Ovary (tissue), 9 donors: ENCODE data around the gene MSMP. TPM values are rescaled to one million over a fixed set of nuclear protein-coding genes. Genes with fewer than 3 reads are reported as not detected.

Experiments
- DNase-seq, 5 donors: peaks; one replicate each; pipeline ENCODE4 v3.0.0-alpha.2; 2019 to 2020
- H3K27ac ChIP-seq, 2 donors: fragments of 200-600 bp; one replicate each; pipeline versions ENCODE4 v1.5.1 to v1.8.0; 2019 to 2022
- H3K27me3 ChIP-seq: fragments of 200-600 bp; one replicate; pipeline ENCODE4 v1.8.0; 2022
- H3K36me3 ChIP-seq: fragments of 200-600 bp; sonication (generic); one replicate; pipeline ENCODE4 v1.5.1; 2019
- H3K4me1 ChIP-seq: one replicate; pipeline ENCODE4 v1.8.1; 2013; ENCODE audit warnings: mild to moderate bottlenecking, moderate library complexity; ENCODE audit not compliant: insufficient read depth
- H3K4me3 ChIP-seq: fragments of 200-600 bp; sonication (generic); one replicate; pipeline ENCODE4 v1.5.1; 2017
- H3K9me3 ChIP-seq, 2 donors: fragments of 200-600 bp in 1 of 2; sonication (generic) in 1 of 2; one replicate each; pipeline versions ENCODE4 v1.5.1 to v1.8.1; 2013 to 2019; ENCODE audit warnings: mild to moderate bottlenecking in 1 of 2, moderate library complexity in 1 of 2
- EP300 ChIP-seq: sonication (generic); formaldehyde crosslinking; IDR thresholded peaks from one replicate; pipeline ENCODE4 v1.6.1; 2017; ENCODE audit warnings: antibody characterized with exemption
- POLR2A ChIP-seq: fragments of 450-650 bp; IDR thresholded peaks from one replicate; pipeline ENCODE4 v1.6.1; 2017; ENCODE audit warnings: antibody characterized with exemption, mild to moderate bottlenecking, moderate library complexity
- WGBS, 3 donors: extraction: QIAGEN DNeasy Blood & Tissue Kit in 1 of 3; methylation state at CpG; one replicate each; pipeline versions ENCODE4 v1.1.5 to v1.1.7; 2013 to 2017; 5-methylcytosine and 5-hydroxymethylcytosine counted together
- intact Hi-C, 4 donors: fragments of 100-400 bp; cut with DNase I; formaldehyde crosslinking; loops; one replicate each; pipeline versions ENCODE4 v1.11.0 to v1.15.1; 2022 to 2023
- polyA plus RNA-seq, 2 donors: library from polyadenylated mRNA; stranded (reverse); fragments of 200-250 nt in 1 of 2; fragments of 350-450 nt in 1 of 2; fragmentation: Illumina TruSeq in 1 of 2; extraction: RNeasy Lipid Tissue Mini Kit (QIAGEN cat#74804) in 1 of 2; gene quantifications; one replicate each; pipeline ENCODE4 v1.2.3, GENCODE V29; 2013 to 2014
- total RNA-seq, 7 donors: library from RNA; depleted of rRNA in 2 of 7; stranded (reverse); fragments of >200 nt in 2 of 7; fragmentation: NEBNext Ultra II Directional in 3 of 7; extraction: Animal tissue kit (Norgen Biotek cat#: 25700) in 3 of 7; gene quantifications; one replicate each; pipeline versions ENCODE4 v1.1.0 to v1.2.4, GENCODE V29; 2016 to 2023
- TF ChIP-seq, protein P1 (sequence below), 3 donors: fragments of 450-650 bp in 2 of 3; fragments of 200-600 bp in 1 of 3; IDR thresholded peaks; one replicate each; pipeline versions ENCODE4 v1.5.1 to v1.8.0; 2016 to 2022; ENCODE audit warnings: antibody characterized with exemption in 3 of 3, mild to moderate bottlenecking in 1 of 3
- donor health status: DM: no; HTN: no; CAD: no; lungs with moderate emphysema.
- donor health status: DM: no; HTN: no; CAD: no.
- donor health status: Bipolar disorder and iron deficiency.
- donor health status: DM: yes; HTN: yes; CAD: no.
- donor health status: DM: no; HTN: no; CAD: no.
- donor health status: DM: yes; HTN: yes; CAD: no.

MSMP gene
- total and polyA plus RNA-seq, 9 donors: 0.40 to 4.4 (median 0.41) TPM; not detected in 6

- intact Hi-C loops: no loop called here
- Histone ChIP-seq H3K27ac (no peak overlapping the region), H3K9me3 (no peaks in the 10 kb centered on the region), H3K4me3 (no peak overlapping the region), H3K4me1 (no peaks in the 10 kb centered on the region), H3K36me3 (no peaks in the 10 kb centered on the region), H3K27me3 (no peaks in the 10 kb centered on the region)
- DNase-seq: no peak
- TF ChIP-seq EP300 (no peak), POLR2A (no peak)
- TF ChIP-seq, protein P1, sequence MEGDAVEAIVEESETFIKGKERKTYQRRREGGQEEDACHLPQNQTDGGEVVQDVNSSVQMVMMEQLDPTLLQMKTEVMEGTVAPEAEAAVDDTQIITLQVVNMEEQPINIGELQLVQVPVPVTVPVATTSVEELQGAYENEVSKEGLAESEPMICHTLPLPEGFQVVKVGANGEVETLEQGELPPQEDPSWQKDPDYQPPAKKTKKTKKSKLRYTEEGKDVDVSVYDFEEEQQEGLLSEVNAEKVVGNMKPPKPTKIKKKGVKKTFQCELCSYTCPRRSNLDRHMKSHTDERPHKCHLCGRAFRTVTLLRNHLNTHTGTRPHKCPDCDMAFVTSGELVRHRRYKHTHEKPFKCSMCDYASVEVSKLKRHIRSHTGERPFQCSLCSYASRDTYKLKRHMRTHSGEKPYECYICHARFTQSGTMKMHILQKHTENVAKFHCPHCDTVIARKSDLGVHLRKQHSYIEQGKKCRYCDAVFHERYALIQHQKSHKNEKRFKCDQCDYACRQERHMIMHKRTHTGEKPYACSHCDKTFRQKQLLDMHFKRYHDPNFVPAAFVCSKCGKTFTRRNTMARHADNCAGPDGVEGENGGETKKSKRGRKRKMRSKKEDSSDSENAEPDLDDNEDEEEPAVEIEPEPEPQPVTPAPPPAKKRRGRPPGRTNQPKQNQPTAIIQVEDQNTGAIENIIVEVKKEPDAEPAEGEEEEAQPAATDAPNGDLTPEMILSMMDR (IDR thresholded peaks at IDR 0.05): no peak
- WGBS, 3 donors: 82 to 89% (median 86%) methylated on average over 21 of the region's 21 CpGs
Observed at GRCh38 chr9:35711501-35712428, 42.3 kb downstream of the MSMP start.

GRCh38 chr9:35710818-35711500 lies 43.1 kb downstream of the MSMP start:
- Histone ChIP-seq H3K36me3 (no peaks in the 10 kb centered on the region), H3K4me3 (no peak overlapping the region), H3K9me3 (no peaks in the 10 kb centered on the region), H3K27me3 (no peaks in the 10 kb centered on the region), H3K27ac (no peak overlapping the region), H3K4me1 (no peaks in the 10 kb centered on the region)
- intact Hi-C loops: no loop called here
- DNase-seq: no peak
- TF ChIP-seq POLR2A: no peak
- TF ChIP-seq, protein P1 (IDR thresholded peaks at IDR 0.05): no peak
- TF ChIP-seq EP300: no peak
- WGBS, 3 donors: 64 to 82% (median 75%) methylated on average over 7 of the region's 7 CpGs

DNA sequence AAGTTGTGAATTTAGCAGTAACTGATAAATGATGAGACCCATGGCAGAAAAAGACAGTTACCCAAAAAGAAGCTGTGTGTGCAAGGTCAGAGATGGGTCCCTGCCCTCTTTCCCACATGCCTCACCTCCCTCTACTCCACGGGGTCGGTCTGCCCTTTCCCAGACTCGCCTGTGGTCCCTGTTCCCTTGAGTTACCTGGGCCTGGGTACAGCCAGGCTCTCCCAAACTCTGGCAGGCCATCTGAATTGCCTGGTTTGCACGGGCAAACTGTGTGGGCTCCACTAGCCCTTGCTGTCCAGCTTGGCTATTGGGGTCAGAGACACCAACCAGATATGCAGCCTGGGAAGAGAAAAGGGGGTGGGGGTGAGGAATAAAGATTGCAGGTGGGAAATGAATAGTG lies 45.9 kb downstream of the MSMP start:
- 86 to 93% (median 87%) methylated on average over 4 of the region's 4 CpGs for WGBS, 3 donors
- TF ChIP-seq POLR2A: no peak
- TF ChIP-seq EP300: no peak
- TF ChIP-seq, protein P1 (IDR thresholded peaks at IDR 0.05): no peak
- Histone ChIP-seq H3K27me3 (no peaks in the 10 kb centered on the region), H3K36me3 (no peaks in the 10 kb centered on the region), H3K4me3 (no peak overlapping the region), H3K4me1 (no peaks in the 10 kb centered on the region), H3K9me3 (no peaks in the 10 kb centered on the region), H3K27ac (no peak overlapping the region)
- intact Hi-C loops: no loop called here
- no peak for DNase-seq

DNA sequence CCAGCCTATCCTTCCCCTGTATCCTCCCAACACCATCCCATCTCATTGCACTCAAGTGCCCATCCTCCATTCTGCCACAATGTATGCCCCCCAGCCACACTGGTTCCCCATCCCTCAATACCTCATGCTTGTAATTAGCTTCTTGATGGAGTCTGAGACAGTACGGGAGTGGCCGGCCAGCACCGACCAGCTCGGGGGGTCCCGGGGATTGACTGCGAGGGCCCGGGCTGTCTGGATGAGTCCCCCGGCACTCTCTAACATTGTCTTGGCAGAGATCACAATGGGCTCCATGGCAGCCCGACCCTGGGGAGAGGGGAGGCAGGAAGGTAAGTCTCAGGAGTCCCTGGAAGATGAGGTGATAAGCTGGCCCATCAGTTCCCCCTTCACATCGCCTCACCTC lies 47.1 kb downstream of the MSMP start:
- Histone ChIP-seq H3K4me1 (no peaks in the 10 kb centered on the region), H3K36me3 (no peaks in the 10 kb centered on the region), H3K4me3 (no peak overlapping the region), H3K9me3 (no peaks in the 10 kb centered on the region), H3K27me3 (no peaks in the 10 kb centered on the region), H3K27ac (no peak overlapping the region)
- intact Hi-C loops: no loop called here
- DNase-seq: no peak
- 82 to 96% (median 89%) methylated on average over 9 to 10 of the region's 10 CpGs for WGBS, 3 donors
- no peak for TF ChIP-seq EP300
- TF ChIP-seq, protein P1 (IDR thresholded peaks at IDR 0.05): no peak
- no peak for TF ChIP-seq POLR2A
